Stimulated activated CD8-positive, alpha-beta memory T cell treated with anti-CD3 and anti-CD28 coated beads, Interleukin-7, amount 100 ng/mL, for 24 hours (primary cell): ENCODE measurements around the gene MZF1.
"Not testable (repeated sequence)": the region's sequence is repeated elsewhere in the genome, so short reads cannot be mapped to it uniquely, and the experiment has no call there.

Source experiments
- DNase-seq: peaks from one replicate; pipeline ENCODE4 v3.0.0-alpha.2; 2020; ENCODE audit warnings: low read depth

MZF1 gene

DNA sequence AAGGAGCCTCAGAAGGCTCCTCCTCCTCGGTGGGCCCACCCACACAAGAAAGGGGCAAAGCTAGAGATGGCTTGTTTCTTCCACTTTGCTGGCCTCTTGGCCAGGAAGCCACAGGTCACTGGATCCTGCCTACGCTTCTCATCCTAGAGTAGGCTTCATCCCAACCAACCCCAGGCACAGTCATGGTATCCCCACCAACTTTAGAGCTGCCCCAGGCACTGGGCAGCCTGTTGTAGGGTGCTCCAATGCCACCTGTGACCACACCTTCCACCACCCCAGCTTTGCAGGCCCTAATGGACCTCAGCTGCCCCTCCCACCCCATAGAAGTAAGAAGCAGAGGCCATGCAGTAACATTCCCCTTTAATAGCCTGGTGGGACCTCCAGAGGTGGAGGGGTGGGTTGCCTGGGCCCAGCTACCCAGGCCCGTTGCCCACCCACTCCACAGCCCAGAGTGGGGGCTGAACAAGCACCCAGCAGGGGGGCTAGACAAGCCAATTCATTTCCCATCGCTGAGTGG lies 17.7 kb downstream of the MZF1 start:
- no peak for DNase-seq

DNA sequence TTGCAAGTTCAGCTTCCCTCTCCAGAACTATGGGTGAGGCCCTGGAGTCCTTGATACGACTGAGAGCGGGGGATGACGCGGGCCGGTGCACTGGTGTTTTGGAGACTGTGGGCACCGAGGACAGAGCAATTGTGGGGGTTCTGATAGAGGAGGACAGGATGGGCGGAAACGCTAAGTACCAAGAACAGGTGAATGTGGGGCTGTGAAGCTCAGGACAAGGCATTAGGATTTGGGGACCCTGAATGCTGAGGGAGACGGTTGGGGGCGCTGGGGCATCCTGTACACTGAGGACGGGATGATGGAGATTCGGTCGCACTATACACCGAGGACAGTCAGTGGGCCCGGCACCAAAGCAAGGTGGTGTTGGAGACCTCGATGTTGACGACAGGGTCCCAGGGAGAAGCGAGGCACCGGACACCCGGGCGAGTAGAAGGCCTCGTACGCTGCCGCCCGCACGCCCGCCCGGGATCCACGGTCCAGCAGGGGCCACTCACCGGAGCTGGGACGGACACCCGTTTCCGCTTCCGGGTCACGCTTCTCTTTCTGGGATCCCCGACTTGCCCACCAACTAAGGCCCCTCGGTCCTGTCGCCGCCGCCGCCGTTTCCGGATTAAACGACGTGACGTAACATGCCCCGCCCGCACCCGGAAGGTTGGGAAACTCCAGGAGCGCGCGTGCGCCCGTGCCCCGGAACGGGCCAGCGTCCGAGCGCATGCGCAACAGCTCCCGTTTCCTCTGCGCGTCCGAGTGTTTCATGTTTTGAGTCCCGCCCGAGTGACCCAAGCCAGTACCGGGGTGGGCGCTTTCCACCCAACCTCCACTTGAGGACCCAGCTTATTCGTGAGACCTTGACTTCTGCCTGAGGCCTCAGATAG lies 18.4 kb downstream of the MZF1 start, which contains the start of gene CHMP2A:
Gene CHMP2A, minus strand, starts transcription at position 612 of the 875 bp plus-strand sequence. CDS start 893 bp downstream, outside the sequence.
- DNase-seq = peak; percentile 98

DNA sequence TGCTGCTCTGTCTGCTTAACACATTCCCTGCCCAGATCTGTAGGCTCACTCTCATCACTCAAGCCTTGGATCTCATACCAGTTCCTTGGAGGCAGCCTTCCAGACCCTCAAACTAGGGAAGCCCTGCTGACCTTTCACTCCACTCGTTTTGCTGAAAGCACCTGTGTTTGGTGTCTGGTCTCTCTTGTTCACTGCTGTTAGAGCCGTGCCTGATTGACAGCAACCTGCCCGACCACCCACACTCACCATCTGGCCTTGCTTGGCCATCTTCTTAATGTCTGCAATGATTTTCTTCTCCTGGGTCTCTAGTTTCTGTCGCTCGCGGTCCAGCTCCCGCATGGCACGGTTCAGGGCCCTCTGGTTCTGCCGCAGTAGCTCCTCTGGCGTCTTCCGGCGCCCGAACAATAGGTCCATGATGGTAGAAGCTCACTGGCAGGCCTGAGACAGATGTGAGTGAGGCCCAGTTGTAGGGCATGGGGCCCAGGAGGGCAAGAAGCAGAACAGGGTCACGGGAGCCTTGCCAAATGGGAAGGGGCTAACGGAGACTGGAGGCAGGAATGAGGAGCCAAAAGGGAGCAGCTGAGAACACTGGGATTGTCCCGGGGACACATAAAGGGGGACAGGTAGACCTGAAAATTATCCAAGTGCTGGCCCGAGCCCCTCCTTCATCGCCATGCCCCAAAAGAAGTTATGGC lies 19.2 kb downstream of the MZF1 start:
- DNase-seq = no peak

GRCh38 chr19:58552655-58553054 lies 20.5 kb downstream of the MZF1 start:
- DNase-seq = no peak

- no peak for DNase-seq
These were observed 21.3 kb downstream of the MZF1 start for GRCh38 chr19:58551577-58552471.

GRCh38 chr19:58551123-58551497 lies 22.0 kb downstream of the MZF1 start:
- no peak for DNase-seq

DNA sequence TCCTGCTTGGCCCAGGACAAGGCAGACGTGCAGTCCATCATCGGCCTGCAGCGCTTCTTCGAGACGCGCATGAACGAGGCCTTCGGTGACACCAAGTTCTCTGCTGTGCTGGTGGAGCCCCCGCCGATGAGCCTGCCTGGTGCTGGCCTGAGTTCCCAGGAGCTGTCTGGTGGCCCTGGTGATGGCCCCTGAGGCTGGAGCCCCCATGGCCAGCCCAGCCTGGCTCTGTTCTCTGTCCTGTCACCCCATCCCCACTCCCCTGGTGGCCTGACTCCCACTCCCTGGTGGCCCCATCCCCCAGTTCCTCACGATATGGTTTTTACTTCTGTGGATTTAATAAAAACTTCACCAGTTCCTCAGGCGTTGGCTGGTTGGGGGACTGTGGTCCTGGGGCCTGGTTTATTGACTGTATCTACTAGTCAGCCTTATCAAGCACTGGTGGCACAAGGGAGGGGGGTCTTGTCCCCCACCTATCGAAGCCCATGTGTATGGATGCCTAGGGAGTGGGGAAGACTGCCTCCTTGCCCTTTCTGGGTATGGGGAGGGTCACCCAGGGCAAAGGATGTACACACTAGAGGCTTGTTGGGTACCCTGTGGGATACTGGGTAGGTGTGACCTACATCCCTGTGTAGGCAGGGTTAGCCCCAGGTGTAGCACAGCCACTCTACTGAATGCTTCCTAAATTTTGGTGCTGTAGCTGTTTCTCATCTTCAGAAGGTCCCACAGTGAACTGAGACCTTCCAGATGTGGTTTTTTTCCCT lies 22.6 kb downstream of the MZF1 start:
- no peak for DNase-seq

GRCh38 chr19:58549664-58550361 lies 23.3 kb downstream of the MZF1 start:
- no peak for DNase-seq

GRCh38 chr19:58548859-58549663 lies 24.1 kb downstream of the MZF1 start:
- DNase-seq = no peak

DNA sequence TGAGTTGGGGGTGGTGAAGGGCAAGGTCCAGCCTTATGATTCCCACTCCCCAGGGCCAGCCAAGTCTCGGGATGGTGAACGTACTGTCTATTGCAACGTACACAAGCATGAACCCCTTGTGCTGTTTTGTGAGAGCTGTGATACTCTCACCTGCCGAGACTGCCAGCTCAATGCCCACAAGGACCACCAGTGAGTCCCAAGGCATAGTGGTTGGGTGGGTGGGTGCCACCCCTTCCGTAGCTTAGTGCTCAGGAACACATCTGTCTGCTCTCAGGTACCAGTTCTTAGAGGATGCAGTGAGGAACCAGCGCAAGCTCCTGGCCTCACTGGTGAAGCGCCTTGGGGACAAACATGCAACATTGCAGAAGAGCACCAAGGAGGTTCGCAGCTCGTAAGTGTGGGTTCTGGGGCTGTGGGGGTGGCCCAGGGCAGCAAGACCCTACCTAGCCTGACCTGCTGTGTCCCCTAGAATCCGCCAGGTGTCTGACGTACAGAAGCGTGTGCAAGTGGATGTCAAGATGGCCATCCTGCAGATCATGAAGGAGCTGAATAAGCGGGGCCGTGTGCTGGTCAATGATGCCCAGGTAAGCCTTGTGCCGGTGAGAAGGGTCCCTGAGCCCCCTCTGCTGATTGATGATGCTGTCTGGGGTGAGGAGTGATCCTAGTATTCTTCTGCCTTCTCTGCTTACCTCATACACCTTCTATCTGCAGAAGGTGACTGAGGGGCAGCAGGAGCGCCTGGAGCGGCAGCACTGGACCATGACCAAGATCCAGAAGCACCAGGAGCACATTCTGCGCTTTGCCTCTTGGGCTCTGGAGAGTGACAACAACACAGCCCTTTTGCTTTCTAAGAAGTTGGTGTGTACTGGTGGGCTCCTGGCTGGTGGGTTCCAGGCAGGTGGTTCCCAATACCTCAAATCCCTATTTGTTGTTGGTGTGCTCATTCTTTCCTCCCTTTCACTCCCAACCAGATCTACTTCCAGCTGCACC lies 25.5 kb downstream of the MZF1 start:
- no peak for DNase-seq

DNA sequence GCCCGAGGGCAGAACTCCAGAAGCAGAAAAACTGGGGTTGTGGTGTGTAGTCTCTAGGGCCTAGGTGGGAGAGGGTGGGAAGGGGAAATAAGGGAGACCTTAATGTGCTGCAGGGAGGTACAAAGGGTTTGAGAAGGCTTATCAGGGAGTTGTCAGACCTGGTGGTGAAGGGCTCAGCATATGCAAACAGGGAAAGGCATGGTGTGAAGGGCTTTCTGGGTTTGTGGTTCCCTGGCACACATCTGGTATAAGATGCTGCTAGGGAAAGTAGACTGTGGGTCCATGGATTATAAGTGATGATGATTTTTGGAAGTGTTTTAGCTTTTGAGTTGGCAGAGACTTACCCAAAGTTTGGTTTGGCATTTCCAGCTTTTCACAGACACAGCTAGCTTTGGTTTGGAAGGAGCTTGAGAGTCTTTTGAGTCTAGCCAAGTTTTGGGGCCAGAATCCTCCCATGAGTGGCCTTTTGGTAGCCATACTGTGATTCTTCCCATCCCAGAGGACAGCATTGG lies 27.1 kb downstream of the MZF1 start:
- no peak for DNase-seq

DNA sequence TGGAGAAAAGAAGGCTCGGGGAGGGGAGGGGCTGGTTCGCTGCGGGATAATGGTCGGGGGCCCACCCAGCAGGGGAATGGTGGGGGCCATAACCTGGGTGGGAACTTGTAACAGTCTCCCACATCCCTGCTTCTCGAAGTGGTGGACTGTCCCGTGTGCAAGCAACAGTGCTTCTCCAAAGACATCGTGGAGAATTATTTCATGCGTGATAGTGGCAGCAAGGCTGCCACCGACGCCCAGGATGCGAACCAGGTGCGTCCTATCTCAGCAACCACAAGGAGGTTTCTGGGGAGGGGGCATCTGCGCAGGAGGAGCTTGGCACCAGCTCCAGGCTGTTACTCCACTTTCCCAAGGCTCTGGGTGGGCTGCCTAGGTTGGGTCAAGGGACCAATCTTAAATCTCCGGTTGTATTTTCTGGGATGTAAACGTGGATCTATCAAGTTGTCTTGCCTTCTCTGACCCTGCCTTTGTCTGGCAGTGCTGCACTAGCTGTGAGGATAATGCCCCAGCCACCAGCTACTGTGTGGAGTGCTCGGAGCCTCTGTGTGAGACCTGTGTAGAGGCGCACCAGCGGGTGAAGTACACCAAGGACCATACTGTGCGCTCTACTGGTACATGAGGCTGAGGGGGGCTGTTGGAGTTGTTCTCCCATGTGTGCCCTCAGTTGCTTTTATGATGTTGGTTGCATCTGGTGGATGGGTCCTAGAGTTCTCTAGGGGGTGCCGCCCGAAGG lies 27.7 kb downstream of the MZF1 start:
- DNase-seq = no peak

GRCh38 chr19:58544591-58545285 lies 28.4 kb downstream of the MZF1 start:
- peak; percentile 43 for DNase-seq

- DNase-seq = peak; percentile 100
These were observed 29.1 kb downstream of the MZF1 start, which contains the start of gene TRIM28 for GRCh38 chr19:58543826-58544590. TRIM28 (plus strand) TSS chr19:58544064; CDS start chr19:58544758, 694 bp downstream.

- not testable (repeated sequence) for DNase-seq
These were observed 30.3 kb downstream of the MZF1 start for GRCh38 chr19:58542641-58543372.
